Trophoblast cell (in vitro differentiated cells and primary cell): ENCODE measurements around the gene KMT2D.

Experiments
- DNase-seq, 2 donors: peaks; one replicate each; pipeline ENCODE4 v3.0.0-alpha.2; 2016
- H2AFZ ChIP-seq: 2 replicates; pipeline ENCODE4 v1.6.1; 2013; ENCODE audit warnings: low read length, moderate library complexity, mild to moderate bottlenecking; ENCODE audit not compliant: insufficient read depth, poor library complexity
- H2AK5ac ChIP-seq: 2 replicates; pipeline ENCODE4 v1.6.1; 2013; ENCODE audit warnings: mild to moderate bottlenecking, low read length
- H2BK120ac ChIP-seq: 2 replicates; pipeline ENCODE4 v1.6.1; 2013; ENCODE audit warnings: low read length, mild to moderate bottlenecking, moderate library complexity; ENCODE audit not compliant: insufficient read depth, poor library complexity
- H2BK12ac ChIP-seq: 2 replicates; pipeline ENCODE4 v1.6.1; 2013; ENCODE audit warnings: mild to moderate bottlenecking, low read length, moderate library complexity
- H2BK5ac ChIP-seq: 2 replicates; pipeline ENCODE4 v1.6.1; 2013; ENCODE audit warnings: low read length, low read depth, moderate library complexity, mild to moderate bottlenecking; ENCODE audit not compliant: poor library complexity
- H3K14ac ChIP-seq: 2 replicates; pipeline ENCODE4 v1.6.1; 2013; ENCODE audit warnings: mild to moderate bottlenecking, low read length
- H3K18ac ChIP-seq: 2 replicates; pipeline ENCODE4 v1.6.1; 2013; ENCODE audit warnings: mild to moderate bottlenecking, low read length
- H3K23ac ChIP-seq: 2 replicates; pipeline ENCODE4 v1.6.1; 2013; ENCODE audit warnings: low read length
- H3K27ac ChIP-seq: 2 replicates; pipeline ENCODE4 v1.5.1; 2013; ENCODE audit warnings: low read depth, mild to moderate bottlenecking, inconsistent platforms, low read length, moderate library complexity
- H3K27me3 ChIP-seq: 2 replicates; pipeline ENCODE4 v1.6.1; 2013; ENCODE audit warnings: inconsistent platforms, mild to moderate bottlenecking, low read length, moderate library complexity; ENCODE audit not compliant: insufficient read depth
- H3K36me3 ChIP-seq, 2 experiments: 1 replicate in 1 of 2; 2 replicates in 1 of 2; pipeline ENCODE4 v1.6.1; 2013; ENCODE audit warnings: low read length in 2 of 2, mild to moderate bottlenecking in 2 of 2, moderate library complexity in 1 of 2; ENCODE audit not compliant: insufficient read depth in 2 of 2, control insufficient read depth in 1 of 2
- H3K4ac ChIP-seq: 2 replicates; pipeline ENCODE4 v1.6.1; 2013; ENCODE audit warnings: low read depth, mild to moderate bottlenecking, low read length, moderate library complexity
- H3K4me1 ChIP-seq, 2 experiments: 1 replicate in 1 of 2; 2 replicates in 1 of 2; pipeline ENCODE4 v1.6.1; 2013; ENCODE audit warnings: low read length in 2 of 2, mild to moderate bottlenecking in 2 of 2, moderate library complexity in 1 of 2; ENCODE audit not compliant: insufficient read depth in 2 of 2, control insufficient read depth in 1 of 2
- H3K4me2 ChIP-seq: 2 replicates; pipeline ENCODE4 v1.6.1; 2013; ENCODE audit warnings: inconsistent platforms, mild to moderate bottlenecking, low read length, moderate library complexity
- H3K4me3 ChIP-seq: 2 replicates; pipeline ENCODE4 v1.5.1; 2013; ENCODE audit warnings: mild to moderate bottlenecking, low read depth, low read length, inconsistent platforms
- H3K79me1 ChIP-seq: one replicate; pipeline ENCODE4 v1.6.1; 2013; ENCODE audit warnings: low read length
- H3K79me2 ChIP-seq: 2 replicates; pipeline ENCODE4 v1.6.1; 2013; ENCODE audit warnings: low read length, mild to moderate bottlenecking; ENCODE audit not compliant: control insufficient read depth, insufficient read depth, poor library complexity
- H3K9ac ChIP-seq: 2 replicates; pipeline ENCODE4 v1.6.1; 2013; ENCODE audit warnings: mild to moderate bottlenecking, low read length
- H3K9me3 ChIP-seq: 2 replicates; pipeline ENCODE4 v1.6.1; 2013; ENCODE audit warnings: low read depth, mild to moderate bottlenecking, control low read depth, inconsistent platforms, low read length; ENCODE audit not compliant: insufficient read depth
- H4K12ac ChIP-seq: 2 replicates; pipeline ENCODE4 v1.6.1; 2013; ENCODE audit warnings: low read depth, mild to moderate bottlenecking, low read length, moderate library complexity
- H4K8ac ChIP-seq: 2 replicates; pipeline ENCODE4 v1.6.1; 2013; ENCODE audit warnings: low read depth, mild to moderate bottlenecking, low read length, moderate library complexity
- H4K91ac ChIP-seq: one replicate; pipeline ENCODE4 v1.6.1; 2013; ENCODE audit warnings: low read depth, mild to moderate bottlenecking, low read length, moderate library complexity
- WGBS: extraction: QIAGEN DNeasy Blood & Tissue Kit; methylation state at CpG from one replicate; pipeline ENCODE4 v1.1.7; 2013; ENCODE audit warnings: missing lambda C conversion rate; ENCODE audit not compliant: insufficient read length, insufficient coverage; ENCODE audit errors: extremely low coverage; 5-methylcytosine and 5-hydroxymethylcytosine counted together

The KMT2D gene

DNA sequence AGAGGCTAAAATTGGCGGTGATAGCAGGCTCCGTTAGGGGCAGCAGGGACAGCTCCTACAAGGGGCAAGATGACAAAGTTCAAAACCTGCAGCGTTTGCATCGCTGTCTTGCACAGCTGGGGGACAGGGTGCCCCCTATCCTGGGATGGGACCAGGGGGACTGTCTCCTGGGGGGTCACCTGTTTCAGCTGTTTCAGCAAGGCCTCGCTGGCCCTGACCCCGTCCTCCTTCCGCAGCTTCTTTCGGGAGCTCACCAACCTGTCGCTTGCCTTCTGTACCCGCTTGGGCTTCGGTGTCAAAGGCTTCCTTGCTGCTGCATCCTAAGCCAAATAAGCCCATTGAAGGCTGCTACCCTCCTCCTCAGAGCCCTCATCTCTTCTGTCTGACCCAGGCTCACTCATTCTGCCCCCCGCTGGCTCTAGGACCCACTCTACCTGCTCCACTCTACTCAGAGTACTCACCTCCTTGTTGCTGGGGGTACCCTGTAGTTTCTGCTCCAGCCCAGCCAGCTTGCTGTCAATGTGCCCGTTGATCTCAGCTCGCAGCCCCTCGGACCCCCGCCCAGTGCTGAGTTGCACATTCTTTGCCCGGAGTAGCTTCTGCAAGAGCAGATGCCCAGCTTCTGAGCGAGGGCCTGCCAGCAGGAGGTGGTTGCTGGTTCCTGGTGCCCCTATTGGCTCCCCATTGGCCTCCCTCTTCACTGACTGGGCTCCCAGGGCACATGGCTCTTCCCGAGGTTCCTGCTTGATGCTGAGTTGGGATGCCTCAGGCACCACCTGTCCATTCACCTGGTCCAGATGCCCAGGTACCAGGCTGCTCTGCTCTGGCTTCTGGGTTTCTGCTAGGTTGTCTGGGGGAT is 29.7 kb downstream of the KMT2D start:
- Histone ChIP-seq H4K91ac (no peak overlapping the region), H3K27ac (no peak overlapping the region), H3K79me2 (no peaks in the 10 kb centered on the region), H3K18ac (no peak overlapping the region), H2AK5ac (no peak overlapping the region), H3K23ac (no peak overlapping the region), H3K9ac (no peak overlapping the region), H3K4me3 (no peak overlapping the region), H3K4me2 (no peak overlapping the region), H3K4me1 (no peaks in the 10 kb centered on the region), H3K27me3 (no peaks in the 10 kb centered on the region), H3K79me1 (no peaks in the 10 kb centered on the region), H2AFZ (no peak overlapping the region), H3K36me3 (peaks cover 83 to 88% of the 10 kb centered on the region in 2 experiments), H3K9me3 (no peaks in the 10 kb centered on the region), H2BK12ac (no peak overlapping the region), H3K4ac (no peak overlapping the region), H4K12ac (no peak overlapping the region), H4K8ac (no peak overlapping the region), H2BK5ac (no peak overlapping the region), H2BK120ac (no peak overlapping the region), H3K14ac (no peak overlapping the region)
- no peak for DNase-seq
- no CpG with 5 or more reads among the region's 19 CpGs for WGBS

DNA sequence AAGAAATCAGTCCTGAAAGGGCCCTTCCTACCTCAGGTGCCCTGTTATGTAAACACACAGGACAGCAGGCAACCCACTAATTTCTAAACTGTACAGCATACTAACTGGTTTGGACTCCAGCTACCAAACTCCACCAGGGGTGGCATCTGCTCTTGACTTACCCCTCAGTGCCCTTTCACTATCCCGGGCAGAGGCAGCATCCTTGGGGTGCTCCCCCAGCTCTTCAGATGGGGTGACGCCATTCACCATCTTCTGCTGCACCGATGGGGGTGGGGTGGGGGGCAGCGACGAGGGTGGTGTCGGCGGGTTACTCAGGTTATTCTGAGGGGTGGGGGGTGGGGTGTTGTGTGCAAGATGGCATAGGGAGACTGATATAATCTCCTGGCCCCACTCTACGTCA is 30.5 kb downstream of the KMT2D start:
- Histone ChIP-seq H3K9me3 (no peaks in the 10 kb centered on the region), H3K9ac (no peak overlapping the region), H3K79me2 (no peaks in the 10 kb centered on the region), H4K12ac (no peak overlapping the region), H3K4me2 (no peak overlapping the region), H2BK120ac (no peak overlapping the region), H3K79me1 (no peaks in the 10 kb centered on the region), H2AFZ (no peak overlapping the region), H4K91ac (no peak overlapping the region), H3K4me3 (no peak overlapping the region), H3K4ac (no peak overlapping the region), H3K36me3 (peaks cover 83 to 91% of the 10 kb centered on the region in 2 experiments), H2AK5ac (no peak overlapping the region), H2BK12ac (no peak overlapping the region), H3K27ac (no peak overlapping the region), H4K8ac (no peak overlapping the region), H3K14ac (no peak overlapping the region), H3K4me1 (no peaks in the 10 kb centered on the region), H2BK5ac (no peak overlapping the region), H3K23ac (no peak overlapping the region), H3K18ac (no peak overlapping the region), H3K27me3 (no peaks in the 10 kb centered on the region)
- DNase-seq: no peak
- WGBS: no CpG with 5 or more reads among the region's 8 CpGs

DNA sequence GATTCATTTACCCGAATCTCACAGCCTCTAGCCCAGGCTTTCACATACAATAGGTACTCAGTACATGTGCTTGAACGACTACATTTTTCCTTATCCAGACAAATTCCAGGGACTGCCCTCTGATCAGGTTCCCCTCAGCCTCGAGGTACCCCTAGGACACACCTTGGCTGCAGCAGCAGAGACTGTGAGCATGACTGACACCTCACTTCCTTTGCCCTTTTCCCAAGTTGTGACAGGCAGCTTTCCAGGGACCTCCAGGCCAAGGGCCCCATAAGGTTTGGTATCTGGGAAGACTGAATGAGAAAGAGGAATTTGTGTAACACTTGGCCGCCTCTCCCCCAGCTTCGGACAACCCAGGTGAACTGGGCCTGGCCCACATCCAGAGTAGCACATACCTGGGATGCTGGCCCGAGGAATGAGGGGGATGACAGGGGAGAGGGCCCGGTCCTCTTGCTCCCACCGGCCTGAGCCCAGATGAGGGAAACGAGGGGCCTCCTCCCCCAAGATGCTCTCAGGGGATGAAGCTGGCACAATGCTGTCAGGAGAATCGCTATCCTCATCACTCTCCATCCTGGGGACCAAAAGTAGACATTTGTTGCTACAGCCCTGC is 31.8 kb downstream of the KMT2D start:
- no peak overlapping the region for H4K8ac ChIP-seq
- H3K79me2 ChIP-seq: no peaks in the 10 kb centered on the region
- DNase-seq: no peak
- H3K27me3 ChIP-seq: no peaks in the 10 kb centered on the region
- no peak overlapping the region for H3K4me2 ChIP-seq
- H3K4ac ChIP-seq: no peak overlapping the region
- peaks cover 79 to 91% of the 10 kb centered on the region in 2 experiments for H3K36me3 ChIP-seq
- H3K79me1 ChIP-seq: no peaks in the 10 kb centered on the region
- no peak overlapping the region for H2BK12ac ChIP-seq
- no peak overlapping the region for H4K91ac ChIP-seq
- no peak overlapping the region for H3K4me3 ChIP-seq
- no peak overlapping the region for H4K12ac ChIP-seq
- no peak overlapping the region for H3K9ac ChIP-seq
- no peak overlapping the region for H2AFZ ChIP-seq
- no peaks in the 10 kb centered on the region for H3K9me3 ChIP-seq
- no peak overlapping the region for H3K14ac ChIP-seq
- H2BK5ac ChIP-seq: no peak overlapping the region
- H3K18ac ChIP-seq: no peak overlapping the region
- WGBS: no CpG with 5 or more reads among the region's 10 CpGs
- no peaks in the 10 kb centered on the region for H3K4me1 ChIP-seq
- no peak overlapping the region for H2AK5ac ChIP-seq
- no peak overlapping the region for H3K23ac ChIP-seq
- H2BK120ac ChIP-seq: no peak overlapping the region
- H3K27ac ChIP-seq: no peak overlapping the region

DNA sequence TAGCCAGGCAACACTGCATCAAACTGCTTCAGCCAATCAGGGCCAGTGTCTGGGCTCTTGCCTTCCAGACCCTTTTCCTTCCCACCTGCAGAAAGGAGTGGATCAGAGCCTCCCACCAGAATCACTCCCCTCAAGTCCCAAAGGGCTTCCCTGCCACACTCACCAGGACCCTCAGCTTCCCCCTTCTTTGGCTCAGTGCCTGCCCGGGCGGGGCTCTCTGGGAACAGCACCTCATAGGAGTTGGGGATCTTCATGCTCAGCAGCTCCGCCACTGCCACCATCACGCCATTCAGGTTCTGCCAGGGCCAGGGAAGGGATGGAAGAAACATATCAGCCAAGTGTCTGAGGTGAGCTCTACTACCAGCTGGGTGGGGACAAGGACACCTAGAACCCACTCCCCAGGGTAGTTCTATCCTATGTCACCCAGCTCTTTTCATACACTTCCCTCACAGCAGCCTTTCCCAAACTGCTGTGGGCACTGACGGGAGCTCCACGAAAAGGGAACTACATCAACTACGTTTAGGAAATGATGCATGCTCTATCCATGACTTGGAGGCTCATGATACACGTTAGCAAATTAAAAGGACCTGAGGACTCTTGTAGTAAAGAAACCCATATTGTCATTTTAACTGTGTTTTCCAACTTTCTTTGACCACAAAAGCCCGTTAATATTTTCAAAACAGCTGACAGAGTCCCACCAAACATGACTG is 32.6 kb downstream of the KMT2D start:
- H2AFZ ChIP-seq: no peak overlapping the region
- no peak overlapping the region for H3K14ac ChIP-seq
- no peak overlapping the region for H2AK5ac ChIP-seq
- peaks cover 77 to 89% of the 10 kb centered on the region in 2 experiments for H3K36me3 ChIP-seq
- H3K79me2 ChIP-seq: no peaks in the 10 kb centered on the region
- no peaks in the 10 kb centered on the region for H3K9me3 ChIP-seq
- no CpG with 5 or more reads among the region's 9 CpGs for WGBS
- H3K4me2 ChIP-seq: no peak overlapping the region
- no peak overlapping the region for H4K12ac ChIP-seq
- no peaks in the 10 kb centered on the region for H3K4me1 ChIP-seq
- H4K8ac ChIP-seq: no peak overlapping the region
- no peak overlapping the region for H3K4ac ChIP-seq
- no peak overlapping the region for H2BK12ac ChIP-seq
- H2BK5ac ChIP-seq: no peak overlapping the region
- no peaks in the 10 kb centered on the region for H3K79me1 ChIP-seq
- no peaks in the 10 kb centered on the region for H3K27me3 ChIP-seq
- no peak overlapping the region for H3K4me3 ChIP-seq
- no peak overlapping the region for H2BK120ac ChIP-seq
- no peak overlapping the region for H3K9ac ChIP-seq
- no peak overlapping the region for H4K91ac ChIP-seq
- H3K18ac ChIP-seq: no peak overlapping the region
- H3K23ac ChIP-seq: no peak overlapping the region
- no peak overlapping the region for H3K27ac ChIP-seq
- peak in 1 of 2 donors; percentile 2 for DNase-seq
